Measurements from ENCODE around the gene MOCOS. TPM values are rescaled to one million over a fixed set of nuclear protein-coding genes. Genes with fewer than 3 reads are reported as not detected.
"Not testable (repeated sequence)": the region's sequence is repeated elsewhere in the genome, so short reads cannot be mapped to it uniquely, and the experiment has no call there.

The MOCOS gene
- total and polyA plus RNA-seq, 5 donors, result 0.14 to 0.64 (median 0.59) TPM

DNA sequence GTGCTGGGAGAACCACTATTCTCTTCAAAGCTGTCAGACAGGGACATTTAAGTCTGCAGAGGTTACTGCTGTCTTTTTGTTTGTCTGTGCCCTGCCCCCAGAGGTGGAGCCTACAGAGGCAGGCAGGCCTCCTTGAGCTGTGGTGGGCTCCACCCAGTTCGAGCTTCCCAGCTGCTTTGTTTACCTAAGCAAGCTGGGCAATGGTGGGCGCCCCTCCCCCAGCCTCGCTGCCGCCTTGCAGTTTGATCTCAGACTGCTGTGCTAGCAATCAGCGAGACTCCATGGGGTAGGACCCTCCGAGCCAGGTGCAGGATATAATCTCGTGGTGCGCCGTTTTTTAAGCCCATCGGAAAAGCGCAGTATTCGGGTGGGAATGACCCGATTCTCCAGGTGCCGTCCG lies 53.2 kb downstream of the MOCOS start:
- H3K4me1 ChIP-seq (ENCODE audit: control insufficient read depth, insufficient read depth, low read length); H3K27ac ChIP-seq (ENCODE audit: low read length); H3K27me3 ChIP-seq (ENCODE audit: control insufficient read depth, insufficient read depth); DNase-seq; ATAC-seq; H3K4me3 ChIP-seq (ENCODE audit: low read length); H3K9me3 ChIP-seq (ENCODE audit: control insufficient read depth, low read length); intact Hi-C loops (cut with DNase I): not testable (repeated sequence)
- WGBS, result 84% methylated on average over 13 of the region's 15 CpGs

DNA sequence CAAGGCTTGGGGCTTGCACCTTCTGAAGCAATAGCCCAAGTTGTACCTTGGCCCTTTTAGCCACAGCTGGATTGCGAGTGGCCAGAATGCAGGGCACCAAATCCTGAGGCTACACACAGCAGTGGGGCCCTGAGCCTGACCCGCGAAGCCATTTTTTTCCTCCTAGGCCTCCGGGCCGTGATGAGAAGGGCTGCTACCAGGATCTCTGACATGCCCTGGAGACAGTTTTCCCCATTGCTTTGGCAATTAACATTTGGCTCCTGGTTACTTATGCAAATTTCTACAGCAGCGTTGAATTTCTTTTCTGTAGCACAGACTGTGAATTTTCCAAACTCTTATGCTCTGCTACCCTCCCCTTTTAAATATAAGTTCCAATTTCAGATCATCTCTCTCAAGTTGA lies 54.5 kb downstream of the MOCOS start:
- Histone ChIP-seq H3K27ac (ENCODE audit: low read length) (no peak overlapping the region), H3K9me3 (ENCODE audit: control insufficient read depth, low read length) (no peaks in the 10 kb centered on the region), H3K4me1 (ENCODE audit: control insufficient read depth, insufficient read depth, low read length) (no peaks in the 10 kb centered on the region), H3K4me3 (ENCODE audit: low read length) (no peak overlapping the region), H3K27me3 (ENCODE audit: control insufficient read depth, insufficient read depth) (no peaks in the 10 kb centered on the region)
- 94% methylated on average over 6 of the region's 6 CpGs for WGBS
- no peak for ATAC-seq
- intact Hi-C loops (cut with DNase I), result no loop called here
- DNase-seq, result no peak

DNA sequence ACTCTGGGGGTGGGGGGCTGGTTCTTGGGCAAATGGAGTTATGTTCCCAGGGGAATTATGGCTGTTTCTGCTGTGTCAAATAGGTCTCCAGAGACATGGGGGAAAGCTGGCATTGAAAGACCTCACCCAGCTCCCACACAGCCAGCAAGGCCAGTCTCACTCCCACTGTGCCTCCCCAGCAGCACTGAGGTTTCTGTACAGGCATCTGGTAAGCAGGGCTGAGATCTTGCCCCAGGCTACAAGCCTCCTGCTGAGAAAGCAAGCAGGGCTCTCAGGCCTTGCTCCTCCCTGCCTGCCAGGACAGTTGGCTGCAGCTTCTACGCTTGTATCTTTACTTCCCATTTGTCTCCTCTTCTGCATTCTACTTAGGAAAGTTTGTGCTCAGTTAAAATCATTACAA lies 59.7 kb downstream of the MOCOS start:
- Histone ChIP-seq H3K27me3 (ENCODE audit: control insufficient read depth, insufficient read depth) (no peaks in the 10 kb centered on the region), H3K9me3 (ENCODE audit: control insufficient read depth, low read length) (peaks cover 2% of the 10 kb centered on the region), H3K4me3 (ENCODE audit: low read length) (no peak overlapping the region), H3K4me1 (ENCODE audit: control insufficient read depth, insufficient read depth, low read length) (no peaks in the 10 kb centered on the region), H3K27ac (ENCODE audit: low read length) (no peak overlapping the region)
- intact Hi-C loops (cut with DNase I), result no loop called here
- 76% methylated on average over 1 of the region's 1 CpG for WGBS
- DNase-seq (no peak), ATAC-seq (no peak)

DNA sequence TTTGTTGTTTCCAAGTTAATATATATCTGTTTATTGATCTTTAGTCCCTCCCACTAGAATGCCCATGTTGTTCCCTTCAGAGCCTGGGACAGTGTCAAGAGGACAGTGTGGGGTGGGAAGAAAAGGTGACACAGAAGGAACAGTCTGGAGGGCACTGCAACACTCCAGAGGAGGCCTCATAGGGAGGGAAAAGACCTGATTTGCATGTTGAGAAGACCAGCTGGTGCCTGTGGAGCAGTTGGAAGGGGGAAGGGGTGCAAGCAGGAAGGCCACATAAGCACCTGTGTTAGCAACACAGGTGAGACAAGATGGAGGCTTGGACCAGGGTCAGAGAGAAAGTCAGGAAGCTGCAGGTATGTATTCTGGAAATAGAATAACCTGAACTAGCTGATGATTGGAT lies 62.1 kb downstream of the MOCOS start:
- no peak for ATAC-seq
- Histone ChIP-seq H3K27me3 (ENCODE audit: control insufficient read depth, insufficient read depth) (no peaks in the 10 kb centered on the region), H3K4me3 (ENCODE audit: low read length) (no peak overlapping the region), H3K27ac (ENCODE audit: low read length) (no peak overlapping the region), H3K9me3 (ENCODE audit: control insufficient read depth, low read length) (peaks cover 2% of the 10 kb centered on the region), H3K4me1 (ENCODE audit: control insufficient read depth, insufficient read depth, low read length) (no peaks in the 10 kb centered on the region)
- intact Hi-C loops (cut with DNase I), result no loop called here
- DNase-seq, result no peak

DNA sequence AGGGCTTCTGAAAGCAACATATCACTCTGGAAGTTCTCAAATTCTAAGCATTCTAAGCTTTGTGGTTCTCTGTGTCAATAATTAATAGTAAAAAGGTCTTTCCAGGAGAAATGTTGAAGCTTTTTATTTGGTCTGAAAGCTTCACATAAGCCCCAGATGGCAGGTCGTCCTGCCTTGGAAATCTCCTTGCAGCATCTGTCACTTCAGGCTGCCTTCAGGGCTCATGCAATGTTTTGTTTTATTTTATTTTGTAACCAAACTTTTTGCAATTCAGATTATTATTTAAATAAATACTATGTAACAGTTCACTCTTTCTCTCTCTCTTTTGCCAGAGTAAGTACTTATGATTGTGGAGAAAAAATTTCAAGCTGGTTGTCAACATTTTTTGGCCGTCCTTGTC lies 63.5 kb downstream of the MOCOS start:
- H3K9me3 ChIP-seq (ENCODE audit: control insufficient read depth, low read length), result peaks cover 2% of the 10 kb centered on the region
- no peak overlapping the region for H3K4me3 ChIP-seq (ENCODE audit: low read length)
- H3K27ac ChIP-seq (ENCODE audit: low read length), result no peak overlapping the region
- intact Hi-C loops (cut with DNase I), result no loop called here
- H3K4me1 ChIP-seq (ENCODE audit: control insufficient read depth, insufficient read depth, low read length), result no peaks in the 10 kb centered on the region
- DNase-seq, result no peak
- 75% methylated on average over 2 of the region's 2 CpGs for WGBS
- ATAC-seq, result no peak
- H3K27me3 ChIP-seq (ENCODE audit: control insufficient read depth, insufficient read depth), result no peaks in the 10 kb centered on the region

DNA sequence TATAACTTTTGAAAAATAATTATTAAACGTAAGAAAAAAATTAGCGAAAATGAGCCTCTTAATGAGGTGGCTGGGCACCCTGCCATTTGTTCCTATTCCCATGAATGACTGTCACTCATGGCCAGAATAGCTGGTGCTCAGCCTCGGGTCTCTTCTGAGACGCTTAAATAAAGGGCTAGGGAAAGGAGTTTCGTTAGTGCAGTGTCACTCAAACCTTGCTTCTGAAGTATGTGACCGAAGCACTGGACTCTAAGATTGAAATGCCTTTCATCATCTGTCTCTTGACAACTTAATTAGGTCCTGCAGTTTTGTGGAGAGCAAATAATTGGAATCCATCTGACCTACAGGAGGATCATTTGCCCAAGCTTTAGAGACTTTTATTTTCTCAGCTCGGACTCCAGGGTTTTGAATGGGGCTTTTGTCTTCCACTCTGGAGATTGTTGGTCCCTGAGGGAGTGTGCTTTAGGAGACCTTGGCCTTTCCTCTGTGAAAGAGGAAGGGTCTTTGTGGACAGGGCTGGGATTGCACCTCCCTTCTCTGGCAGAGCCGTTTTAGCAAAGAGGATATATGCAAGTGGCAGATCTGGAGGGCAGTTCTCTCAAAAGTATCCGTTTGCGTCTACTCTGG lies 67.9 kb downstream of the MOCOS start:
- H3K27ac ChIP-seq (ENCODE audit: low read length), result no peak overlapping the region
- no peaks in the 10 kb centered on the region for H3K27me3 ChIP-seq (ENCODE audit: control insufficient read depth, insufficient read depth)
- no peak for DNase-seq
- no peak for ATAC-seq
- WGBS, result 62% methylated on average over 10 of the region's 10 CpGs
- H3K4me1 ChIP-seq (ENCODE audit: control insufficient read depth, insufficient read depth, low read length), result no peaks in the 10 kb centered on the region
- H3K4me3 ChIP-seq (ENCODE audit: low read length), result no peak overlapping the region
- H3K9me3 ChIP-seq (ENCODE audit: control insufficient read depth, low read length), result no peaks in the 10 kb centered on the region
- intact Hi-C loops (cut with DNase I), result no loop called here

DNA sequence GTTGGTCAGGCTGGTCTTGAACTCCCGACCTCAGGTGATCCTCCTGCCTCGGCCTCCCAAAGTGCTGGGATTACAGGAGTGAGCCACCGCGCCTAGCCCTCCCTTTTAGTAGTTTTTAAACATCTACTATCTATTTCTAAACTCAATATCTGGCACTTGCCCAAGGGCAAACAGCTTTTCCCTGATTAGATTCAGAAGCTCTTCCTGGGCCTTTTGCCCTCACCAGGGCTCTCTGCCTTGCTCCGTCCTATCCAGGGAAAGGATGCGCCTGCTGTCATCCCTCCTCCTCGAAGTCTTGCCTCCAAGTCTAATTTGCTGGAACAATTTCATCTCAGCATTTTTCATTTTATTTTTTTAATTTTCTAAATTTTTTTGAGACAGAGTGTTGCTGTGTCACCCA lies 68.8 kb downstream of the MOCOS start:
- no peaks in the 10 kb centered on the region for H3K9me3 ChIP-seq (ENCODE audit: control insufficient read depth, low read length)
- H3K27me3 ChIP-seq (ENCODE audit: control insufficient read depth, insufficient read depth), result no peaks in the 10 kb centered on the region
- intact Hi-C loops (cut with DNase I), result no loop called here
- H3K4me1 ChIP-seq (ENCODE audit: control insufficient read depth, insufficient read depth, low read length), result no peaks in the 10 kb centered on the region
- H3K4me3 ChIP-seq (ENCODE audit: low read length), result no peak overlapping the region
- H3K27ac ChIP-seq (ENCODE audit: low read length), result no peak overlapping the region
- no peak for ATAC-seq
- DNase-seq, result no peak
- WGBS, result 88% methylated on average over 7 of the region's 7 CpGs

DNA sequence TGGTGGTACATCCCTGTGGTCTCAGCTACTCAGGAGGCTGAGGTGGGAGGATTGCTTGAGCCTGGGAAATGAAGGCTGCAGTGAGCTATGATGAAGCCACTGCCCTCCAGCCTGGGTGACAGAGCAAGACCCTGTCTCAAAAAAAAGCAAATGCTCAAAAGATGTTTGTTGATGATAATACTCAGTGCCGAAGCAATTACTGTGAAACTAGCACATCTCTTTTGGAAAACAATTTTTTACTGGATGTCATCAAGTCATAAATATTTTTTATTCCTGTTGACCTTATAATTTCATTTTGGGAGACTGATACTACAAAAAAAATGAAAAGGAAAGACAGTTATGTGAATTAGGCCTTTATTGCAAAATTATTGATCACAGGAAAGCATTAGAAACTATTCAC lies 75.7 kb downstream of the MOCOS start:
- no peaks in the 10 kb centered on the region for H3K9me3 ChIP-seq (ENCODE audit: control insufficient read depth, low read length)
- DNase-seq (no peak), ATAC-seq (no peak)
- H3K4me3 ChIP-seq (ENCODE audit: low read length), result no peak overlapping the region
- H3K4me1 ChIP-seq (ENCODE audit: control insufficient read depth, insufficient read depth, low read length), result no peaks in the 10 kb centered on the region
- intact Hi-C loops (cut with DNase I), result no loop called here
- no peak overlapping the region for H3K27ac ChIP-seq (ENCODE audit: low read length)
- 95% methylated on average over 1 of the region's 1 CpG for WGBS
- H3K27me3 ChIP-seq (ENCODE audit: control insufficient read depth, insufficient read depth), result no peaks in the 10 kb centered on the region

DNA sequence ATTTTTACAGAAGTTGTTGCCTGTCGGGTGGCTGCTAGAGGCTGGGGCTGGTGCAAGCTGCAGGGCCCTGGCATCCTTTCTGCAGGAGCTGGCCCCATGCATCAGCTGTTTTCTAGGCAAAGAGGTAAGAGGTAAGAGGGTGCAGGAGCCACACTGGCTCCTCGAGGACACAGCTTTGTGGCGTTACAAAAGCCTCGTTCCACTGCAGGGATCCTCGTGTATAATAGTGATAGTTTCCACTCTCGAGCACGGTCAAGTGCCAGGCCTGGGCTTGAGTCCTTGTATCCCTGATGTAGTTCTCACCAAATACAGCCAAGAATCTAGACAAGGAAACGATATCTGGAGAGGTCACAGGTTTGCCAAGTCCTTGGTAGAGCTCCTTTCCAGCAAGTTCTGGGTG lies 77.0 kb downstream of the MOCOS start:
- no peak for DNase-seq
- no peak overlapping the region for H3K4me3 ChIP-seq (ENCODE audit: low read length)
- H3K27ac ChIP-seq (ENCODE audit: low read length), result no peak overlapping the region
- no peaks in the 10 kb centered on the region for H3K4me1 ChIP-seq (ENCODE audit: control insufficient read depth, insufficient read depth, low read length)
- intact Hi-C loops (cut with DNase I), result no loop called here
- 57% methylated on average over 8 of the region's 8 CpGs for WGBS
- no peaks in the 10 kb centered on the region for H3K27me3 ChIP-seq (ENCODE audit: control insufficient read depth, insufficient read depth)
- no peaks in the 10 kb centered on the region for H3K9me3 ChIP-seq (ENCODE audit: control insufficient read depth, low read length)
- no peak for ATAC-seq

DNA sequence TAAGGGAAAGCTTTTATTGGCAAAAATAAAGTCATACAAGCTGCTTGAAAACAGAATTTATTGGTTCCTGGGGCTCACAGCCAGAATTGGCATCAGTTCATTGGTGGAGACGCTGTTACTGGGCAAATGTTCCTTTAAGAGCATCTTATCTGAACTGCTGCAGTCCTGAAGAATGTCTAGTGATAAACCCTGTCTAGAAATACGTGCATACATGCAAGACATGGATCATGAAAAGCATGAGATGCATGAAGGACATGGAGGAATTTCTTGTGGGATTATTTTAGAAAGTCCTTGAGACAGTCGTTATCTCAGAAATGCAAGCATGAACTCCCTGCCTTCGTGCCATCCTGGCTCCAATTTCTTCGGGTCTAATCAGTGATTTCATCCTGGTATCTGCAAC lies 77.7 kb downstream of the MOCOS start:
- no peaks in the 10 kb centered on the region for H3K4me1 ChIP-seq (ENCODE audit: control insufficient read depth, insufficient read depth, low read length)
- no peaks in the 10 kb centered on the region for H3K27me3 ChIP-seq (ENCODE audit: control insufficient read depth, insufficient read depth)
- DNase-seq (no peak), ATAC-seq (no peak)
- no peaks in the 10 kb centered on the region for H3K9me3 ChIP-seq (ENCODE audit: control insufficient read depth, low read length)
- 20% methylated on average over 5 of the region's 5 CpGs for WGBS
- intact Hi-C loops (cut with DNase I), result no loop called here
- H3K4me3 ChIP-seq (ENCODE audit: low read length), result no peak overlapping the region
- no peak overlapping the region for H3K27ac ChIP-seq (ENCODE audit: low read length)

DNA sequence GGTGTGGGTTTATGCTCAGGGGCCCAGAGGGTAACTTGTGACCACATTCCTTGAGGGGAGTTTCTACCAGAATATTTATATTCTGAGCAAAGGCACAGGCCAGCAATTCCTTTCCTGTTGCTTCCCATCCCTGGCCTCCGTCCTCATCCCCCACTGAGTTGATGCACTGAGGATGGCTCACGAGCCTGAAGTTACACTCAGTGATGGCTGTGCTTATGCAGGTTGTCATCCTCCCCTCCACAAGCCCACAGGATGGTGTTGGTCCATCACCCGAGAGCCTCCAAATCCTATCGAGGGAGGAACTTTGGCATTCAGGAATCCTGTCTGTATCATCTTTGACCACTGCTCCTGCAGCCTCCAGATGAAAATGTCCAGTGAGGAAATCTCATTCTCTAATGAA lies 81.9 kb downstream of the MOCOS start:
- ATAC-seq (no peak), DNase-seq (no peak)
- no peak overlapping the region for H3K4me3 ChIP-seq (ENCODE audit: low read length)
- 83% methylated on average over 4 of the region's 4 CpGs for WGBS
- no peaks in the 10 kb centered on the region for H3K4me1 ChIP-seq (ENCODE audit: control insufficient read depth, insufficient read depth, low read length)
- no peak overlapping the region for H3K27ac ChIP-seq (ENCODE audit: low read length)
- intact Hi-C loops (cut with DNase I), result no loop called here
- H3K9me3 ChIP-seq (ENCODE audit: control insufficient read depth, low read length), result no peaks in the 10 kb centered on the region
- no peaks in the 10 kb centered on the region for H3K27me3 ChIP-seq (ENCODE audit: control insufficient read depth, insufficient read depth)

DNA sequence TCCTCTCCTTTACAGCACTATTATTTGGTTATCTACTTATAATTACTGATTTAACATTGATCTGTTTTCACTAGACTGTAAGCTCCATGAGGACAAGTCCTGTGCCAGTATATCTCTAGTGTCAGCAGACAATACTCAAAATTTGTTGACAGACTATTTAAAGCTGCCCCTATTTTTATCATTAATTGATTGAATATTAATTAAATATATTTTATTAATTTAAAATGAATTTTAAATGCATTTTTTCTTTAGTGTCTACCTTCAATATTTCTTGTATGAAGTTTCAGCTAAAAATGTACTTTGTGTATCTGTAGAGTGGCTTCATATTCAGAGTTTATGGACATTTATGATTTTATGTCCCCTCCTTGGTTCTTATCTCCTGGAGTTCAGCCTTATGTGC lies 83.9 kb downstream of the MOCOS start:
- Histone ChIP-seq H3K27me3 (ENCODE audit: control insufficient read depth, insufficient read depth) (no peaks in the 10 kb centered on the region), H3K4me3 (ENCODE audit: low read length) (no peak overlapping the region), H3K4me1 (ENCODE audit: control insufficient read depth, insufficient read depth, low read length) (no peaks in the 10 kb centered on the region), H3K9me3 (ENCODE audit: control insufficient read depth, low read length) (no peaks in the 10 kb centered on the region), H3K27ac (ENCODE audit: low read length) (no peak overlapping the region)
- no peak for ATAC-seq
- intact Hi-C loops (cut with DNase I), result loop anchor here in 1 of 4 donors (10.0 kb wide), 1 partner anchor 86 kb away; the partner anchor contains the start of gene MOCOS
- no peak for DNase-seq

Measured in right cardiac atrium (tissue), 5 donors.